ENCODE data around the gene LRP1. TPM values are rescaled to one million over a fixed set of nuclear protein-coding genes. Genes with fewer than 3 reads are reported as not detected.

The LRP1 gene
- polyA plus RNA-seq, 4 donors = 65.3 to 234 (median 81.0) TPM

DNA sequence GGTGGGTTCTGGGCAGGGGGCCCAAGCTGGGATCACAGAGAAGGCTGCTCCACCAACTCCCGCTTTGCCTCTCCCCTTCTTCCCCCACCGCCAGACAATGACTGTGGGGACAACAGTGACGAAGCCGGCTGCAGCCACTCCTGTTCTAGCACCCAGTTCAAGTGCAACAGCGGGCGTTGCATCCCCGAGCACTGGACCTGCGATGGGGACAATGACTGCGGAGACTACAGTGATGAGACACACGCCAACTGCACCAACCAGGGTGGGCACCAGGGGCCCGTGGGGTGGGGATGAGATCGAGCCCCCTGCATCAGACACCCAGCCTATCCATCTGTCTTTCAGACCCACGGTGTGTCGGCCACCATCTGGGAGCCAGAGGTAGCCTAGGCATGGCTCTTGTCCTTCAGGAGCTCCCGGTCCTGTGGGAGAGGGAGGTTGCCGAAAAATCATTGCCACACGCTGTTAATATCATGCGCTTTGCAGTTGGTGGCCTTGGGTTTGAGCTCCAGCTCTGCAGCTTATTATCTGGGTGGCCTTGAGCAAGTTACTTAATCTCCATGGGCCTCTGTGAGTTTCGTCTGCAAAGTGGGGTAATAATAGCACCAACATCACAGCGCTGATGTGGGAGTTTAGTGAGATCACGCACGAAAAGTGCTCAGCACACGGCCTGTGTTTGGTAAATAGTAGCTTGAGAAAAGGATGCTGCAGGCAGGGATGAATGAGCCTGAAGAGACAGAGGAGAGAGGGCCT lies 40.9 kb downstream of the LRP1 start:
- DNase-seq (ENCODE audit: low read depth in 4 of 4, low spot score in 3 of 4) = no peak

- no peak for DNase-seq (ENCODE audit: low read depth in 4 of 4, low spot score in 3 of 4)
Observed at GRCh38 chr12:57169969-57170368, 41.7 kb downstream of the LRP1 start.

DNA sequence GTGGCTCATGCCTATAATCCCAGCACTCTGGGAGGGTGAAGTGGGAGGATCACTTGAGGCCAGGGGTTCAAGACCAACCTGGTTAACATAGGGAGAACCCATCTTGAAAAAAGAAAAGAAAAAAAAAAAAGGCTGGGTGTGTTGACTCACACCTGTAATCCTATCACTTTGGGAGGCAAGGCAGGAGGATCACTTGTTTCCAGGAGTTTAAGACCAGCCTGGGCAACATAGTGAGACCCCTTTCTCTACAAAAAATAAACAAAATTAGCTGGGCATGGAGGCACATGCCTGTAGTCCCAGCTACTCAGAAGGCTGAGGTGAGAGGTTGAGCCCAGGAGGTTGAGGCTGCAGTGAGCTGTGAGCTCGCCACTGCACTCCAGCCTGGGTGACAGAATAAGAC lies 42.1 kb downstream of the LRP1 start:
- DNase-seq (ENCODE audit: low read depth in 4 of 4, low spot score in 3 of 4) = no peak

DNA sequence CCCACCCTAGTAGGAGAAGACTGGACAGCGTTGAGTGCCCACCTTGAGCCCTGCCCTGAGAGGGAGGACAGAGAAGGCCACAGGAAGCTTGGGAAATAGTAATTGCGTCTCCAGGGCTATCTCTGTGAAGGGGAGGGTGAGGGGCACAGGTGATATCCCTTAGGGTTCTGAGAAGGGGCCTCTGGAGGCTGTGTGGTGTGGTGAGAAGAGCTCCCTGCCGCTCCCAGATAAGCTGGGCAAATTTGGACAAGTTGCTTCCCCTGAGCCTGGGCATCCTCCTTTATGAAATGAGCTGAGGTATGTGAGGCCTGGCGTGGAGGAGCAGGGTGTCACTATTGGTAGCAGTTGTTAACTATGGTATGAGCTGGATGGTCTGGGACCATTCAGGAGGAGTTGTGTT lies 42.6 kb downstream of the LRP1 start:
- no peak for DNase-seq (ENCODE audit: low read depth in 4 of 4, low spot score in 3 of 4)

- no peak for DNase-seq (ENCODE audit: low read depth in 4 of 4, low spot score in 3 of 4)
Observed at GRCh38 chr12:57171668-57172067, 43.4 kb downstream of the LRP1 start.

GRCh38 chr12:57173089-57173488 lies 44.8 kb downstream of the LRP1 start:
- DNase-seq (ENCODE audit: low read depth in 4 of 4, low spot score in 3 of 4) = no peak

DNA sequence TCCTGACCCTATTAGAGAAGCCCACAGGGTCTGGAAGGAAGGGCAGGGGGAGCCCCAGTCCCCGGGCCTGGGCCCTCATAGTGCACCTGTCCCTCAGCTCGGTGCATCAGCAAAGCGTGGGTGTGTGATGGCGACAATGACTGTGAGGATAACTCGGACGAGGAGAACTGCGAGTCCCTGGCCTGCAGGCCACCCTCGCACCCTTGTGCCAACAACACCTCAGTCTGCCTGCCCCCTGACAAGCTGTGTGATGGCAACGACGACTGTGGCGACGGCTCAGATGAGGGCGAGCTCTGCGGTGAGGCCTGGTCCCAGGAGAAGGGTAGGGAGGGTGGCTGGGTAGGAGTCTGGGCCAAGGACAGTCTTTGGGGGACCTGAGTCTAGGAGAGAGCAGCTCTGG lies 45.4 kb downstream of the LRP1 start:
- DNase-seq (ENCODE audit: low read depth in 4 of 4, low spot score in 3 of 4) = no peak

- peak in 3 of 4 donors; percentile 18 to 43 (median 23) for DNase-seq (ENCODE audit: low read depth in 4 of 4, low spot score in 3 of 4)
Observed at GRCh38 chr12:57175428-57176138, 47.3 kb downstream of the LRP1 start.

- no peak for DNase-seq (ENCODE audit: low read depth in 4 of 4, low spot score in 3 of 4)
Observed at GRCh38 chr12:57176139-57176477, 47.8 kb downstream of the LRP1 start.

- no peak for DNase-seq (ENCODE audit: low read depth in 4 of 4, low spot score in 3 of 4)
Observed at GRCh38 chr12:57176846-57177245, 48.6 kb downstream of the LRP1 start.

DNA sequence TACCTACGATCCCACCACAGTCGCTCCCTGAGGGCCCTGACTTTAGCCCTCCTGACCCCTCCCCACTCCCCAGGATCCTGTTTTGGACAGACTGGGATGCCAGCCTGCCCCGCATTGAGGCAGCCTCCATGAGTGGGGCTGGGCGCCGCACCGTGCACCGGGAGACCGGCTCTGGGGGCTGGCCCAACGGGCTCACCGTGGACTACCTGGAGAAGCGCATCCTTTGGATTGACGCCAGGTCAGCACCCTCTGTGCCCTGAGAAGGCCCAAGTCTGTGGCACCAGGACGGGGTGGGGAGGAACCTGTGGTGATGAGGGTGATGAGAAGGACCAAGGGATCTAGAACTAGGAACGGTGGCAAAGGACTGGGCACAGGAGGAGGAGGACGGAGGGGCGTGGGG lies 49.1 kb downstream of the LRP1 start:
- DNase-seq (ENCODE audit: low read depth in 4 of 4, low spot score in 3 of 4) = no peak

DNA sequence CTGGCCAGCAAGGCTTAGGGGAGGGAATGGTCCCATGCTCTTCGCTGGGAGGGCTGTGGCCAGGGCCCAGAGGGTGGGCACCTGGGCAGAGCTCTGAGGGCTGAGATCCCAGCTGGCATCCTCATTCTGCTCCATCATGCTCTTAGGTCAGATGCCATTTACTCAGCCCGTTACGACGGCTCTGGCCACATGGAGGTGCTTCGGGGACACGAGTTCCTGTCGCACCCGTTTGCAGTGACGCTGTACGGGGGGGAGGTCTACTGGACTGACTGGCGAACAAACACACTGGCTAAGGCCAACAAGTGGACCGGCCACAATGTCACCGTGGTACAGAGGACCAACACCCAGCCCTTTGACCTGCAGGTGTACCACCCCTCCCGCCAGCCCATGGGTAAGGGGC lies 49.9 kb downstream of the LRP1 start:
- no peak for DNase-seq (ENCODE audit: low read depth in 4 of 4, low spot score in 3 of 4)

- DNase-seq (ENCODE audit: low read depth in 4 of 4, low spot score in 3 of 4) = no peak
Observed at GRCh38 chr12:57179331-57180086, 51.2 kb downstream of the LRP1 start.

DNA sequence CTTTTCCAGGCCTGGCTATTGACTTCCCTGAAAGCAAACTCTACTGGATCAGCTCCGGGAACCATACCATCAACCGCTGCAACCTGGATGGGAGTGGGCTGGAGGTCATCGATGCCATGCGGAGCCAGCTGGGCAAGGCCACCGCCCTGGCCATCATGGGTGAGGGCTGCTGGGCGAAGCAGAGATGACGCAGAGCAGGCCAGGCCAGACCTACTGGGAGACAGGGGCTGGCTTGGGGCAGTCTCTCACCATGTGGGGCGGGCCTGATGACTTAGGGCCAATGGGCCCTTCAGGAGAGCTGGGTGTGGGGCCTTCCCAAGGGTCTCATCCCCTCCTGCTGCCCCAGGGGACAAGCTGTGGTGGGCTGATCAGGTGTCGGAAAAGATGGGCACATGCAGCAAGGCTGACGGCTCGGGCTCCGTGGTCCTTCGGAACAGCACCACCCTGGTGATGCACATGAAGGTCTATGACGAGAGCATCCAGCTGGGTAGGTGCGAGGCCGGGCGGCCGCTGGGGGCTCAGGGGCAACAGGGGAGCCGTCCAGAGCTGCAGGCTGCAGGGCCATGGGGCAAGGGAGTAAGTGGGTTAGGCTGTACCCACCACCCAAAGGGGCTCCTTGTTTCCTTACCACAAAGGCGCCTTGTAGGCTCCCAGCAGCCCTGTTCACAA lies 52.2 kb downstream of the LRP1 start:
- no peak for DNase-seq (ENCODE audit: low read depth in 4 of 4, low spot score in 3 of 4)

- no peak for DNase-seq (ENCODE audit: low read depth in 4 of 4, low spot score in 3 of 4)
Observed at GRCh38 chr12:57181072-57181471, 52.8 kb downstream of the LRP1 start.

DNA sequence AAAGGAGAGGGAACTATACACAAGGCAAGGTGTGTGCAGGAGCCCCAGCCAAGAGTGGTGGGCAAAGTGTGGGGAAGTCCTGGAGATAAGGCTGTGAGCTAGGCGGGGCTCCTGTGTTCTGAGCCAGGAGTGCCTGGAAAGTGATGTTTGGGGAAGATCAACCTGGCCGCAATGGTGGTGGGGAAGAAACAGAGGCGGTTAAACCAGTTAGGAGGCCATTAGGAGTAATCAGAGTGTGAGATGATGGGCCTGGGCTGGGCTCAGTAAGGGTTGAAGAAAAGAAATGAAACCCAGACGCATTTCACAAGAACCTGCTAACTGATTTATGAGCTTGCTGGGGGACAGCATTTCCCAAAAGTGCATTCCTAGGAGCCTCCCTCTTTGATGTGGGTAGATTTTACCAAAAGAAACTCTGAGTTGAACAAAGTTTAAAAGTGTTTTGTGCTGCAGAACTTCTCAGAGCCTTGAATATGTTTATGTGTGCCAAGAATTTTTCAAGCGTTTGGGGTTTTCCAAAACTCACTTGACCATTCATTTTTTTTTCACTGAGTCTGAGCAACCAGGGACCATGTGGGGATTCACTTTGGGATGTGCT lies 53.4 kb downstream of the LRP1 start:
- DNase-seq (ENCODE audit: low read depth in 4 of 4, low spot score in 3 of 4) = no peak

DNA sequence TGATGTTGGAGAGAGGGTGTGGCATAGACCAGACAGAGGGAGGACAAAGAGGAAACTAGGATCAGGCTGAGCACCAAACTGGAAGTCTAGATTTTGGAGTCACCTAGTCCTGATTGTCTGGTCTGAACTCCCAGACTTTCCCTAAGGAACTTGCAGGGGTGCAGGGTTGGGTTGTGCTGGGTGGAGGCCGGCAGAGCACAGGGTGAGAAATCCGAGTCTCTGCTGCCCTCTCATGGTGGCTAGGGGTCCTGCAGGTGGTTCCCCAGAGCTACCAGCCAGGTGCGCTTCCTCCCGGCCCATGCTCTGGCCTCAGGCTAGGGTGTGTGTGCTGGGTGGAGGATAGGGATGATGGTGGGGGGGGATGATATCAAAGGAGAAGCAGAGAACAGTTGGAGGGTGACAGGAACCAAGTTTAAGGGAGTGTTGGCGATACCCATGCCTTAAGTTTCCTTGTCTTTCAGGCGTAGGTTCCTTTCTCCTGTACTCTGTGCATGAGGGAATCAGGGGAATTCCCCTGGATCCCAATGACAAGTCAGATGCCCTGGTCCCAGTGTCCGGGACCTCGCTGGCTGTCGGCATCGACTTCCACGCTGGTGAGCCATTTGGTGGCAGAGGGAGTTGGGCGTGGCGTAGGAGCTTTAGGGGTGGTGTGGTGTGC lies 54.8 kb downstream of the LRP1 start:
- peak; percentile 33 to 51 (median 36) for DNase-seq (ENCODE audit: low read depth in 4 of 4, low spot score in 3 of 4)

GRCh38 chr12:57183939-57184725 lies 55.8 kb downstream of the LRP1 start:
- no peak for DNase-seq (ENCODE audit: low read depth in 4 of 4, low spot score in 3 of 4)

GRCh38 chr12:57185403-57185802 lies 57.1 kb downstream of the LRP1 start:
- DNase-seq (ENCODE audit: low read depth in 4 of 4, low spot score in 3 of 4) = no peak

Measured in left renal pelvis (tissue), 4 donors.